IMR-90 (cell line): ENCODE results near the gene PLEKHG2. TPM values are rescaled to one million over a fixed set of nuclear protein-coding genes. Genes with fewer than 3 reads are reported as not detected.

ENCODE experiments used
- ATAC-seq: fragments of 200-7000 bp; cut with Tn5 transposase; 2 replicates; pipeline ENCODE4 v1.9.1; 2020; ENCODE audit warnings: low read depth, mild to moderate bottlenecking, moderate library complexity
- BruUV-seq: library from RNA; stranded (reverse); fragments of 400-500 nt; replicated peaks from 2 replicates; lab custom pipeline; 2021; lab: Mats Ljungman, UMichigan
- CTCF ChIA-PET: fragments of 300-600 bp; formaldehyde crosslinking; extraction: SDS; loops from one replicate; lab custom pipeline; 2021; ENCODE audit warnings: antibody characterized with exemption; lab: Yijun Ruan, JAX
- POLR2A ChIA-PET: fragments of 300-600 bp; sonication (Branson Sonifier 250); formaldehyde crosslinking; loops from one replicate; lab custom pipeline; 2022; ENCODE audit warnings: antibody characterized with exemption; ENCODE audit not compliant: unreplicated experiment; lab: Charles Lee
- DNase-seq: peaks from one replicate; pipeline ENCODE4 v3.0.0; 2013
- H2AFZ ChIP-seq: replicated peaks from 2 replicates; pipeline ENCODE3; 2013; ENCODE audit warnings: low read length, mild to moderate bottlenecking; ENCODE audit not compliant: poor library complexity
- H2AK5ac ChIP-seq: 2 replicates; pipeline ENCODE4 v1.6.1; 2013; ENCODE audit warnings: low read depth, low read length, inconsistent platforms
- H2AK9ac ChIP-seq: replicated peaks from 2 replicates; pipeline ENCODE3; 2013; ENCODE audit warnings: mild to moderate bottlenecking, low read depth, low read length, moderate library complexity; ENCODE audit not compliant: poor library complexity
- H2BK120ac ChIP-seq: 2 replicates; pipeline ENCODE4 v1.6.1; 2013; ENCODE audit warnings: low read depth, low read length, inconsistent platforms
- H2BK15ac ChIP-seq: 3 replicates; pipeline ENCODE4 v1.6.1; 2013; ENCODE audit warnings: low read depth, low read length, inconsistent platforms
- H2BK20ac ChIP-seq: 2 replicates; pipeline ENCODE4 v1.6.1; 2013; ENCODE audit warnings: low read depth, mild to moderate bottlenecking, inconsistent platforms, low read length, moderate library complexity
- H2BK5ac ChIP-seq: 2 replicates; pipeline ENCODE4 v1.6.1; 2013; ENCODE audit warnings: mild to moderate bottlenecking, low read depth, low read length, inconsistent platforms; ENCODE audit not compliant: poor library complexity, severe bottlenecking
- H3K14ac ChIP-seq: replicated peaks from 2 replicates; pipeline ENCODE4 v1.6.1; 2013; ENCODE audit warnings: low read depth, low read length, inconsistent platforms
- H3K18ac ChIP-seq: 2 replicates; pipeline ENCODE4 v1.6.1; 2013; ENCODE audit warnings: low read depth, low read length, control low read depth
- H3K23ac ChIP-seq: 2 replicates; pipeline ENCODE4 v1.6.1; 2013; ENCODE audit warnings: low read depth, low read length, inconsistent platforms
- H3K27ac ChIP-seq: 2 replicates; pipeline ENCODE4 v1.5.1; 2013; ENCODE audit warnings: mild to moderate bottlenecking, control low read depth, low read length; ENCODE audit not compliant: insufficient read depth
- H3K27me3 ChIP-seq: 2 replicates; pipeline ENCODE4 v1.6.1; 2013; ENCODE audit warnings: low read length; ENCODE audit not compliant: control insufficient read depth, insufficient read depth
- H3K36me3 ChIP-seq: 2 replicates; pipeline ENCODE4 v1.6.1; 2013; ENCODE audit warnings: low read length, mixed read lengths; ENCODE audit not compliant: control insufficient read depth, insufficient read depth
- H3K4ac ChIP-seq: 2 replicates; pipeline ENCODE4 v1.6.1; 2013; ENCODE audit warnings: low read depth, low read length, inconsistent platforms
- H3K4me1 ChIP-seq: 2 replicates; pipeline ENCODE4 v1.6.1; 2013; ENCODE audit warnings: low read length, mixed read lengths; ENCODE audit not compliant: control insufficient read depth, insufficient read depth
- H3K4me2 ChIP-seq: 2 replicates; pipeline ENCODE4 v1.6.1; 2013; ENCODE audit warnings: low read depth, mild to moderate bottlenecking, control low read depth, low read length, moderate library complexity
- H3K4me3 ChIP-seq: 2 replicates; pipeline ENCODE4 v1.5.1; 2013; ENCODE audit warnings: low read depth, mild to moderate bottlenecking, control low read depth, low read length, moderate library complexity; ENCODE audit not compliant: insufficient read depth
- H3K56ac ChIP-seq: 2 replicates; pipeline ENCODE4 v1.6.1; 2013; ENCODE audit warnings: low read length, inconsistent platforms; ENCODE audit not compliant: insufficient read depth; ENCODE audit errors: extremely low read depth
- H3K79me1 ChIP-seq, 2 experiments: 2 replicates each; pipeline ENCODE4 v1.6.1; 2013; ENCODE audit warnings: low read length in 2 of 2, inconsistent platforms in 1 of 2, low read depth in 1 of 2
- H3K9ac ChIP-seq: 2 replicates; pipeline ENCODE4 v1.6.1; 2013; ENCODE audit warnings: low read depth, low read length, control low read depth
- H3K9me1 ChIP-seq: 2 replicates; pipeline ENCODE4 v1.6.1; 2013; ENCODE audit warnings: low read length, inconsistent platforms; ENCODE audit not compliant: insufficient read depth
- H3K9me3 ChIP-seq: 2 replicates; pipeline ENCODE4 v1.6.1; 2013; ENCODE audit warnings: low read length; ENCODE audit not compliant: control insufficient read depth, insufficient read depth
- H4K20me1 ChIP-seq: 2 replicates; pipeline ENCODE4 v1.6.1; 2013; ENCODE audit warnings: low read length, inconsistent platforms; ENCODE audit not compliant: insufficient read depth
- H4K5ac ChIP-seq: 2 replicates; pipeline ENCODE4 v1.6.1; 2013; ENCODE audit warnings: mild to moderate bottlenecking, low read depth, low read length, control low read depth
- H4K8ac ChIP-seq, 2 experiments: 2 replicates each; pipeline ENCODE4 v1.6.1; 2013; ENCODE audit warnings: low read depth in 2 of 2, low read length in 2 of 2, control low read depth in 1 of 2, inconsistent platforms in 1 of 2
- H4K91ac ChIP-seq: 2 replicates; pipeline ENCODE4 v1.6.1; 2013; ENCODE audit warnings: low read depth, low read length, inconsistent platforms; ENCODE audit not compliant: insufficient read depth
- CEBPB ChIP-seq: IDR thresholded peaks from 2 replicates; pipeline ENCODE4 v1.6.1; 2012; ENCODE audit warnings: low read depth, low read length, improper control_type of control experiment
- CHD1 ChIP-seq: IDR thresholded peaks from 2 replicates; pipeline ENCODE4 v1.6.1; 2012; ENCODE audit warnings: low read depth, low read length, improper control_type of control experiment
- MAFK ChIP-seq: IDR thresholded peaks from 2 replicates; pipeline ENCODE4 v1.6.1; 2012; ENCODE audit warnings: low read depth, low read length, improper control_type of control experiment
- MAZ ChIP-seq: IDR thresholded peaks from 2 replicates; pipeline ENCODE4 v1.6.1; 2012; ENCODE audit warnings: low read depth, mild to moderate bottlenecking, low read length, improper control_type of control experiment, moderate library complexity, borderline replicate concordance
- MXI1 ChIP-seq: IDR thresholded peaks from 2 replicates; pipeline ENCODE4 v1.6.1; 2012; ENCODE audit warnings: low read depth, mild to moderate bottlenecking, low read length, moderate library complexity, borderline replicate concordance
- POLR2A ChIP-seq: IDR thresholded peaks from 2 replicates; pipeline ENCODE4 v1.6.1; 2012; ENCODE audit warnings: mild to moderate bottlenecking, low read depth, low read length
- RAD21 ChIP-seq: IDR thresholded peaks from 2 replicates; pipeline ENCODE4 v1.6.1; 2012; ENCODE audit warnings: low read length, improper control_type of control experiment
- RCOR1 ChIP-seq: IDR thresholded peaks from 2 replicates; pipeline ENCODE4 v1.6.1; 2012; ENCODE audit warnings: mild to moderate bottlenecking, low read length, improper control_type of control experiment; ENCODE audit not compliant: insufficient replicate concordance
- RFX5 ChIP-seq: IDR thresholded peaks from 2 replicates; pipeline ENCODE4 v1.8.0; 2012; ENCODE audit warnings: low read depth, mild to moderate bottlenecking, low read length, moderate library complexity
- SMC3 ChIP-seq: fragments of 150-350 bp; IDR thresholded peaks from 2 replicates; pipeline ENCODE4 v1.6.1; 2016; ENCODE audit warnings: low read depth, mild to moderate bottlenecking, antibody characterized with exemption, low read length, moderate library complexity
- WGBS, 2 experiments: methylation state at CpG; one replicate each; pipeline versions ENCODE4 v1.1.5 to v1.1.7; 2013; ENCODE audit warnings: missing lambda C conversion rate in 2 of 2; ENCODE audit not compliant: insufficient read length in 1 of 2; ENCODE audit errors: extremely low coverage in 2 of 2; 5-methylcytosine and 5-hydroxymethylcytosine counted together
- dilution Hi-C: fragments of 300-500 bp; cut with HindIII; formaldehyde crosslinking; loops from one replicate; pipeline ENCODE4 v1.14.3; 2018; ENCODE audit warnings: low sequenced_read_pairs; ENCODE audit not compliant: unreplicated experiment
- in situ Hi-C: fragments of 300-500 bp; cut with MboI; formaldehyde crosslinking; loops from 3 replicates; pipeline ENCODE4 v1.14.3; 2019; ENCODE audit warnings: low sequenced_read_pairs, inconsistent platforms, mixed read lengths
- intact Hi-C: fragments of 100-400 bp; cut with micrococcal nuclease; formaldehyde crosslinking; loops from 2 replicates; pipeline ENCODE4 v1.10.0; 2022
- polyA plus RNA-seq, 3 experiments: library from polyadenylated mRNA; depleted of rRNA; stranded (reverse); fragments of >200 nt; gene quantifications; 2 replicates each; pipeline ENCODE4 v1.2.3, GENCODE V29; 2012; ENCODE audit warnings: low replicate concordance in 1 of 3
- total RNA-seq: library from RNA; depleted of rRNA; stranded (reverse); fragments of >200 nt; gene quantifications from 2 replicates; pipeline ENCODE4 v1.2.3, GENCODE V29; 2012
- TF ChIP-seq, protein P1 (sequence below): conservative IDR thresholded peaks from 2 replicates; pipeline ENCODE4 v1.5.1; 2012; ENCODE audit warnings: mild to moderate bottlenecking, low read depth, low read length, improper control_type of control experiment
- TF ChIP-seq, protein P2 (sequence below): fragments of 150-350 bp; IDR thresholded peaks from 2 replicates; pipeline ENCODE4 v1.6.1; 2017; ENCODE audit warnings: mild to moderate bottlenecking, antibody characterized with exemption, low read length, low read depth
- TF ChIP-seq, protein P3 (sequence below): fragments of 150-350 bp; IDR thresholded peaks from 2 replicates; pipeline ENCODE4 v1.6.1; 2016; ENCODE audit warnings: low read depth, mild to moderate bottlenecking, low read length, moderate library complexity, borderline replicate concordance

Gene PLEKHG2
- total and polyA plus RNA-seq, 2 of the 4 experiments (the other 2 are of a cell fraction) = 6.5 to 28.3 TPM

DNA sequence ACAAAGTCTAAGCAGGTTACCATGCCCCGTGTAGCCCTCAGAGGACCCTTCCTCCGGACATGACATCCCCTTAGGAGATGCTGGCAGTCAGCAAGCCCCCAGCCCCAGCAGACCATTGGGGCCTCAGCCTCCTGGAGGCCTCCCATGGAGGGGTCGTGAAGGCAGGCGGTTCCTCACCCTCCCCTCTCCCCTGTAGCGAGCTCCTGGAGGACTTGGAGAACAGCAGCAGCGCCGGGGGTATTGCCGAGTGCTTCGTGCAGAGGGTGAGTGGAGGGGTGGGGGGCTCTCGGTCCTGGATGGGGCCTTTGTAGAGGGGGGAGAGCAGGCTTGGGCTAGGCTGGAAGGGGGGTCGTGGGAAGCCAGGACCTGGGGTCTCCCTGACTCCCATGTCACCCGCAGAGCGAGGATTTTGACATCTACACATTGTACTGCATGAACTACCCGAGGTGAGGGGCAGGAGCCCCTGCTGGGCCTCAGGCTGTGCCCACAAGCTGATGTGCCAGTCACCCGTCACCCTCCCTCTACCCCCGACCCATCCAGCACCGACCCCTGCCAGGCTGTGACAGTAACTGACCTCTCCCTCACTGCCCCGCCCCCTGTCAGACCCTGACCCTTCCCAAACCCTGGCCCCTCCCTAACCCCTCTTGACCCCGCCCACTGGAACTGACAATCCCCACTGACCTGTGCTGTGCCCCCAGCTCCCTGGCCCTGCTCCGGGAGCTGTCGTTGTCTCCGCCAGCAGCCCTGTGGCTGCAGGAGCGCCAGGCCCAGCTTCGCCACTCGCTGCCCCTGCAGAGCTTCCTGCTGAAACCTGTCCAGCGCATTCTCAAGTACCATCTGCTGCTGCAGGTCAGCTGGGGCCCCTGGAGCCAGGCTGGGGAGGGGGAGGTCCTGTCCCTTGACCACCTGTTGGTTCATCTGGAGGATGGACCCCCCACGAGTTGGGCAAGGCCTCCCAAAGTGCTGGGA, 4.0 kb downstream of the PLEKHG2 start:
- in situ Hi-C loops = no loop called here
- 74% methylated on average over 9 of the region's 27 CpGs; no CpG with 5 or more reads in 1 of the 2 experiments for WGBS, 2 experiments
- DNase-seq = no peak
- H3K18ac ChIP-seq = no peak overlapping the region
- H3K36me3 ChIP-seq = peaks cover 51% of the 10 kb centered on the region
- H4K5ac ChIP-seq = no peak overlapping the region
- no peak overlapping the region for H2AK5ac ChIP-seq
- CTCF ChIA-PET = interaction anchor here (0.6 kb wide), 1 partner anchor 1723 kb away, joined by 4 read pairs; no protein-coding TSS in a partner anchor
- H4K20me1 ChIP-seq = peaks cover 46% of the 10 kb centered on the region
- H2BK15ac ChIP-seq = no peak overlapping the region
- H2BK5ac ChIP-seq = no peak overlapping the region
- no peaks in the 10 kb centered on the region for H3K27me3 ChIP-seq
- no peaks in the 10 kb centered on the region for H3K9me3 ChIP-seq
- H3K56ac ChIP-seq = no peak overlapping the region
- peaks cover 13 to 71% of the 10 kb centered on the region in 2 experiments for H3K79me1 ChIP-seq
- POLR2A ChIA-PET = interaction anchor here (0.6 kb wide), 1 partner anchor 456 kb away, joined by 4 read pairs; no protein-coding TSS in a partner anchor
- dilution Hi-C loops = no loop called here
- no peak overlapping the region for H3K27ac ChIP-seq
- no peak overlapping the region for H2BK120ac ChIP-seq
- no peak overlapping the region for H3K4ac ChIP-seq
- peak overlapping the region; percentile 5 for H2AK9ac ChIP-seq
- H4K8ac ChIP-seq = no peak overlapping the region
- peak overlapping the region; percentile 37; the same call in 1 of the 2 replicates for H3K4me2 ChIP-seq
- H2BK20ac ChIP-seq = no peak overlapping the region
- H3K4me3 ChIP-seq = no peak overlapping the region
- H2AFZ ChIP-seq = no peak overlapping the region
- intact Hi-C loops = no loop called here
- H3K9ac ChIP-seq = no peak overlapping the region
- BruUV-seq = no TSS peak
- peaks cover 12% of the 10 kb centered on the region; the same call in 1 of the 2 replicates for H3K9me1 ChIP-seq
- peak overlapping the region; percentile 10; the same call in 1 of the 2 replicates for H3K14ac ChIP-seq
- H4K91ac ChIP-seq = no peak overlapping the region
- peaks cover 12% of the 10 kb centered on the region for H3K4me1 ChIP-seq
- H3K23ac ChIP-seq = peak overlapping the region; percentile 23; the same call in 1 of the 2 replicates
- ATAC-seq = no peak
- TF ChIP-seq MAZ (no peak), RFX5 (no peak), CEBPB (no peak), RAD21 (no peak), RCOR1 (no peak), MAFK (no peak), POLR2A (no peak; the same call in 1 of the 2 replicates), CHD1 (no peak), SMC3 (no peak), MXI1 (no peak)
- TF ChIP-seq, protein P1, sequence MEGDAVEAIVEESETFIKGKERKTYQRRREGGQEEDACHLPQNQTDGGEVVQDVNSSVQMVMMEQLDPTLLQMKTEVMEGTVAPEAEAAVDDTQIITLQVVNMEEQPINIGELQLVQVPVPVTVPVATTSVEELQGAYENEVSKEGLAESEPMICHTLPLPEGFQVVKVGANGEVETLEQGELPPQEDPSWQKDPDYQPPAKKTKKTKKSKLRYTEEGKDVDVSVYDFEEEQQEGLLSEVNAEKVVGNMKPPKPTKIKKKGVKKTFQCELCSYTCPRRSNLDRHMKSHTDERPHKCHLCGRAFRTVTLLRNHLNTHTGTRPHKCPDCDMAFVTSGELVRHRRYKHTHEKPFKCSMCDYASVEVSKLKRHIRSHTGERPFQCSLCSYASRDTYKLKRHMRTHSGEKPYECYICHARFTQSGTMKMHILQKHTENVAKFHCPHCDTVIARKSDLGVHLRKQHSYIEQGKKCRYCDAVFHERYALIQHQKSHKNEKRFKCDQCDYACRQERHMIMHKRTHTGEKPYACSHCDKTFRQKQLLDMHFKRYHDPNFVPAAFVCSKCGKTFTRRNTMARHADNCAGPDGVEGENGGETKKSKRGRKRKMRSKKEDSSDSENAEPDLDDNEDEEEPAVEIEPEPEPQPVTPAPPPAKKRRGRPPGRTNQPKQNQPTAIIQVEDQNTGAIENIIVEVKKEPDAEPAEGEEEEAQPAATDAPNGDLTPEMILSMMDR = no peak
- TF ChIP-seq, protein P2, sequence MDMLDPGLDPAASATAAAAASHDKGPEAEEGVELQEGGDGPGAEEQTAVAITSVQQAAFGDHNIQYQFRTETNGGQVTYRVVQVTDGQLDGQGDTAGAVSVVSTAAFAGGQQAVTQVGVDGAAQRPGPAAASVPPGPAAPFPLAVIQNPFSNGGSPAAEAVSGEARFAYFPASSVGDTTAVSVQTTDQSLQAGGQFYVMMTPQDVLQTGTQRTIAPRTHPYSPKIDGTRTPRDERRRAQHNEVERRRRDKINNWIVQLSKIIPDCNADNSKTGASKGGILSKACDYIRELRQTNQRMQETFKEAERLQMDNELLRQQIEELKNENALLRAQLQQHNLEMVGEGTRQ = no peak
- TF ChIP-seq, protein P3, sequence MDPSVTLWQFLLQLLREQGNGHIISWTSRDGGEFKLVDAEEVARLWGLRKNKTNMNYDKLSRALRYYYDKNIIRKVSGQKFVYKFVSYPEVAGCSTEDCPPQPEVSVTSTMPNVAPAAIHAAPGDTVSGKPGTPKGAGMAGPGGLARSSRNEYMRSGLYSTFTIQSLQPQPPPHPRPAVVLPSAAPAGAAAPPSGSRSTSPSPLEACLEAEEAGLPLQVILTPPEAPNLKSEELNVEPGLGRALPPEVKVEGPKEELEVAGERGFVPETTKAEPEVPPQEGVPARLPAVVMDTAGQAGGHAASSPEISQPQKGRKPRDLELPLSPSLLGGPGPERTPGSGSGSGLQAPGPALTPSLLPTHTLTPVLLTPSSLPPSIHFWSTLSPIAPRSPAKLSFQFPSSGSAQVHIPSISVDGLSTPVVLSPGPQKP = no peak
